ENCODE results near the gene IGLON5.

Gene IGLON5
- 0 to 0.12 (median 0) reads per million in 4 donors for total RNA-seq

DNA sequence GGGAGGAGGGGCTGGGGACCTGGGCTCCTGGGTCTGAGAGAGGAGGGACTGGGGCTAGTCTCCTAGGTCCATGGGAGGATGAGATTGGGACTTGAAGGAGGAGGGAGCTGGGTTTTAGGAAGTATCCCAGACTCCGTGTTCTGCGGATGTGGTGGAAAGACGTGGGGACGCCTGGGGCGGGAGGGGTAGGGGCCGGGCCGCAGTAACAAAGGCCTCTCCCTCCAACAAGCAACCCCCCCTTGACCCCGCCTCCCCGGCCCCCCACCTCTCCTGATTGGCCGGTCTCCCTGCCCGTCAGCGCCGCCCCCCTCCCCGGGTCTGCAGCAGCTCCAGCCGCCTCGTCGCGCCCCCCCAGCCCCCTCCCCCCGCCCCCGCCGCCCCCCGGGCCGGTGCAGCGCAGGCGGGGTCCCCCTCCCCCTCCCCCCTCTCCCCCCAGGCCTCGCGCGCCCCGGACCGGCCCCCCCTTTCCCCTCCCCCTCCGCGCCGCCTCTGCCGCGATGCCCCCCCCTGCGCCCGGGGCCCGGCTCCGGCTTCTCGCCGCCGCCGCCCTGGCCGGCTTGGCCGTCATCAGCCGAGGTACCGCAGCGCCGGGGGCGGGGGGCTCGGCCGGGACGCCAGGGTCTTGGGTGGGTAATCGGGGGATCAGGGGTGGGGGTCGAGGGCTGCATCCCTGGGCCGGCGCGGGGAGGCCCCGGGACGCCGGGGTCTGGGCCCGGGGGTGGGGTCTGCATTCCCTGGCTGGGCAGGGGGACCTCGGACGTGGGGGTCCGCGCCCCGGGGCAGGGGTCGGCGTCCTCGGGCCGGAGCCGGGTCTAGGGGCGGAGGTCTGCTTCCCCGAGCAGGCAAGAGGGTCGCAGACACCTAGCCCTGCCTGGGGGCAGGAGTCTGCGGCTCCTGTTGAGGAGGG is at the start of gene IGLON5:
Gene IGLON5, plus strand, starts transcription at position 294 of the 907 bp plus-strand sequence. Its CDS starts 204 bp downstream, at position 498.
- no peak for DNase-seq

DNA sequence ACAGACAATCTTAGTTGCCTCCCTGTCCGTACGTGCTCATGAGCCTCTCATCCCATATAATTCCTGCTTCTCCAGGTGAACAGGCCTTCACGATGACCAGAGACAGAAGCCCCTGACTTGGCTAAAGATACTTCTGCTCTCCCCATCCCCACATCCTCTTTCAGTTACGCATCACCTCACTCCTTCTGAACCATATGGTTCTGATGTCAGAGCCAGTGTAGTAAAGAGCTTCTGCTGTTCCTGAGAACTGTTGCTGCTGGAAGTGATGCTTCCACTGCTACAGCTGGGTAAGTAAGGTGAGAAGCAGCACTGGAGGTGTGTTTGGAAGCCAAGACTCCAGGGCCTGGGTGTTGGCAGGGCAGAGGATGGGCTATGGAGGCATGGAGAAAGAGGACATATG is 47.6 kb upstream of the IGLON5 start:
- no peak for DNase-seq

GRCh38 chr19:51271067-51271466 is 40.4 kb upstream of the IGLON5 start:
- DNase-seq, result no peak

- peak in 1 of 5 donors; percentile 38 for DNase-seq
Observed at GRCh38 chr19:51272183-51272810, 39.1 kb upstream of the IGLON5 start.

DNA sequence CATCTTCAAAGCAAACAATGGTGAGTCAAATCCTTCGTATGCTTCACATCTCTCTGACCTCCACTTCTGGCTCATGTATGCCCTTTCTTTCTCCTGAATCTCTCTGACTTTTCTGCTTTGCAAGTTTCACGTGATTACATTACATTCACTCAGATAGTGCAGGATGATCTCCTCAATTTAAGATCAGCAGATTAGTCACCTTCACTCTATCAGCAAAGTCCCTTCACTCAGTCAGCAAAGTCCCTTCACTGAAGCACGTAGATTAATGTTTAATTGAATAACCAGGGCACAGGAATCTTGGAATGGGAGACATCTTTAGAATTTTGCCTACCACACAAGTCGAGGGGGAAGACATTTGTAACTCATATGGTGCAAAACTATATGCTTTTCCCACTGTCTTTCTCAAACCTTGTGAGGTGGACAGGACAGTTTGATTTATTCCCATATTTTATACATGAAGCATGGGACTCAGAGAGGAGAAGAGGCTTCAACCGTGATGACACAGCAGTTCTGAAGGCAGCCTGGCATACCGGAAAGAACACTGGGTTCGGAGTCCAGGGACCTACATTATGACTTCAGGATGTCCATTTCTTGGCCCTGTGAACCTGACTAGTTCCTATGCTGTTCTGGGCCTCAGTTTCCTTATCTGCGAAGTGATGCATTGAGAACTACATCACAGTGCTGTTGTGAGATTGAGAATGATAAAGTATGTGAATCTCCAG is 37.2 kb upstream of the IGLON5 start:
- DNase-seq, result no peak

DNA sequence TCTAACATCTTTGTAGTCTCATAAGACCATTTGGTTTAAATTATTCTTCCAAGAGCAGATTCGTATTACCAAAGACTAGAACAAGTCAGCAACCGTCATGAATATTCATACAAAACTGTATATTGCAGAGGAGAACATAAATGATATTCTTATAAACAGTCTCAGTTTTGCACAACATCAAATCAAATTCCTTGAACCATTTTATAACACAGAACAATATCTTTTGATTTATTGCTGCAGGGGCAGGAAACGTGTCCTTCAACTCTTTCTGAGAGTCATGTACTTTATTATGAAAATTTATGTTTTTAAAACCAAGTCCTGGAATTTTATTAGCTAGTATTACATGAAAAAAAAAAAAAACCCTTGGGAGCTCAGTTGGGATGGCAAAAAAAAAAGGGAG is 34.3 kb upstream of the IGLON5 start:
- DNase-seq, result no peak

- DNase-seq, result no peak
Observed at GRCh38 chr19:51282335-51282734, 29.1 kb upstream of the IGLON5 start.

- no peak for DNase-seq
Observed at GRCh38 chr19:51285682-51286081, 25.8 kb upstream of the IGLON5 start.

GRCh38 chr19:51289635-51290034 is 21.8 kb upstream of the IGLON5 start:
- no peak for DNase-seq

DNA sequence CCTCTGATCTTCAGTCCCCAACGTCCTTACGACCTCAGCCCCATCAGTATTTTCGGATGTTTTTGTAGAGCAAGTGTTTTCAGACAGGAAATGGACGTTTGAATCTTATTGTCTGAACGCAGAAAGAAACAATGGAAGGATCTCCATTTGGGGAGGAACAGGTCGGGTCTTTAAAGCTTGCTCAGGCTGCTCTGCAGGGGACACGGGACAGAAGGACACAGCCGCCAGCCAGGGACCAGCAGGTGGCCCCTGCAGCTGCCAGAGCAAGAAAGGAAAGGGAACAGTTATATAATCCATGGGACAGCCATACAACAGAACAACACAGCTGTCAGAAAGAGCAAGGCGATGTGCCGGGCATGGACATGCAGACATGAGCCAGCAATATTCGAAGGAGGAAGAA is 18.5 kb upstream of the IGLON5 start:
- no peak for DNase-seq

- DNase-seq, result no peak
Observed at GRCh38 chr19:51293571-51294210, 17.8 kb upstream of the IGLON5 start.

GRCh38 chr19:51294211-51294976 is 17.1 kb upstream of the IGLON5 start:
- no peak for DNase-seq

- no peak for DNase-seq
Observed at GRCh38 chr19:51294977-51295375, 16.5 kb upstream of the IGLON5 start.

- DNase-seq, result no peak
Observed at GRCh38 chr19:51295382-51296126, 15.9 kb upstream of the IGLON5 start.

DNA sequence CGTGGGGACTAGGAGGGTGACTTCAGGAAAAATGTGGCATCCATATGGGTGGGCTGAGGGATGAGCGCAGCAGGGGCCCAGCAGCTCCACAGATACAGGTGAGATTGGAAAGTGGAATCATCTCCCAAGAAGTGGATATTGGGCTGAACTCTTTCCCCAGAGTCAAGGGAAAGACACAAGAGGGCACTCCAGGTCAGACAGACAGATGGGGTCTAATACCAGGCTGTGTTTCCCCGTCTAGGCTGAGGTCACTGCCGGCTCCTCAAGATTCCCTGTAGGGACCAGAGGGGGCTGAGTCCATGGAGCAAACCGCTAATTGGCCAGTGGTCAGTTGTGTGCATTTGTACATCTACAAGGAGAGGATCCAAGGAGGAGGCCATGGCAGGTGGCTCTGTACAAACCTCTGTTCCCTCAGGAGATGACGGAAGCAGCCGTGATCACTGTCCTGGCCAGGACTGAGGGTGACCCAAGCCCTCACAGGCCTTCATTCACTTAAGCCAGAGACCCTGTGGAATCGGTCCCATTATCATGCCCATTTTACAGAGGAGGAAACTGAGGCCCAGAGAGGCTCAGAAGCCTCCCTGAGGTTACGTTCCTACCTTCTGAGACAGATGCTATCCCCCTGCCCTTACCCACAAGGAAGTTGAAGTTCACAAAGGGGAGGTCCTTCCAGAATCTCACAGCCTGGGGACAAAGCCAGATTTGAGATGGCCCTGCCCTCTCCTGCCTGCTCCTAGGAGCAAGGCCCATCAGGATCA is 14.9 kb upstream of the IGLON5 start:
- no peak for DNase-seq

- DNase-seq, result no peak
Observed at GRCh38 chr19:51297406-51297805, 14.0 kb upstream of the IGLON5 start.

DNA sequence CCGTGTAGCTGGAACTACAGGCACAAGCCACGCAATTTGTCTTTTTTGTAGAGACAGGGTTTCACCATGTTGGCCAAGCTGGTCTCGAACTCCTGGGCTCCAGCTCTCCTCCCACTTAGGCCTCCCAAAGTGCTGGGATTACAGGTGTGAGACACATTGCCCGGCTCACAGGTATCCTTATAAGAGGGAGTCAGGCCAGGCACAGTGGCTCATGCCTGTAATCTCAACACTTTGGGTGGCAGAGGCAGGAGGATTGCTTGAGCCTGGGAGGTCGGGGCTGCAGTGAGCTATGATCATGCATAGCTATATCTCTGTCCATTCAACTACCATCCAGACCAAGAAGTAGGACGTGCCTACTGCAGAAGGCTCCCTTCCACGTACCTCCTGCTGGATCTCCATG is 10.2 kb upstream of the IGLON5 start:
- no peak for DNase-seq

- DNase-seq, result no peak
Observed at GRCh38 chr19:51305479-51305878, 6.0 kb upstream of the IGLON5 start.

DNA sequence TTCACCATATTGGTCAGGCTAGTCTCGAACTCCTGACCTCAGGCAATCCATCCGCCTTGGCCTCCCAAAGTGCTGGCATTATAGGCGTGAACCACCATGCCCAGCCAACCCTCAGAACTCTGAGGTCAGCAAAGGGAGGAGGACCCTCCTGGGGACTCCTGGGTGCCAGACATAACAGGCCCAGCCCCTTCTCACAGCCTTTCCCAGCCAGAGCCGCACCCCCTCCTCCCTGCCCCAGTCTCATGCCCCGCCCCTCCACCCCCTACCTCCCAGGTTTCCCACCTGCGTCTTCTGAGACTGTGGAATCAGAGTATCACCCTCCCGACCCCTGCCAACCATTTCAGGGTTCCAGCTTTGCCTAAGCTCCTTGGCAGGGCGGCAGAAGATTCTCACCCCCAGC is 5.2 kb downstream of the IGLON5 start:
- peak in 1 of 5 donors; percentile 6 for DNase-seq

DNA sequence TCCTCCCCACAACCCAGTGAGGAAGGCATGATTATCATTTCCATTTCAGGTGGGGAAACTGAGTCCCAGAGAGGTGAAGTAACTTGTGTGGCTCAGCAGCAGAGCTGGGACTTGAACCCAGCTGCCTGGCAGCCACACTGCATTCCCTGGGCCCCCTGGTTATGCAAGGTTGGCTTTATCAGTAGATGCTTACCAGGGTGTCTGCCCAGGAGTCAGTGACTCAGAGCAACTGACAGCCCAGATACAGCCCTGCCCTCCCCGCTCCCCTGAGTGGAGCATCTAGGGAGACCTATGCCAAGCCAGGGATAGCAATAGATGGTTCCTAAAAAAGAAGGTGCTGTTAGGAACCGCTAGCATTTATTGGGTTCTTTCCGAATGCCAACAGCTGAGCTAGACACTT is 5.9 kb downstream of the IGLON5 start:
- DNase-seq, result peak in 1 of 5 donors; percentile 4

DNA sequence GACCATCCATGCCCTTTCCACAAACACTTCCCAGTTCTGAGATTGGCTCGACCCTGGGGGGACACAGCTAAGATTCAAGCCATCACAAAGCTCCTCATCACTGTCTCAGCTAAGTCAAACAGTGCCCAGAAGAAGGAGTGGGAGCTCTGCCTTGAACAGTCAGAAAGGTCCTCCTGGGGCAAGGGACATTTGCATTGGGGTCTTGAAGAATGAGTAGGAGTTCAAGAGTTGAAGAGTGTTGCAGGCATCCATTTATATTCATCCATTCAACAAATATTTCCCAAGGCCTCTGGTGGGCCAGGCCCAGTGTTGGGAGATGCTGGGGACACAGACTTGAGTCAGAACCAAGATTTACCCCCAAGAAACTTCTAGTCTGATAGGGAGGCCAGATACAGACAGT is 6.5 kb downstream of the IGLON5 start:
- DNase-seq, result no peak
